ENCODE data around the gene PCDHGA9.
"Not testable (repeated sequence)": the region's sequence is repeated elsewhere in the genome, so short reads cannot be mapped to it uniquely, and the experiment has no call there.

Gene PCDHGA9

GRCh38 chr5:141384471-141385267 lies 17.9 kb upstream of the PCDHGA9 start:
- DNase-seq (ENCODE audit: low read depth) = no peak

GRCh38 chr5:141387557-141388311 lies 14.8 kb upstream of the PCDHGA9 start, which contains the start of gene PCDHGB4:
Gene PCDHGB4, plus strand, starts transcription at chr5:141387698. Its CDS starts 187 bp downstream, at chr5:141387885.
- DNase-seq (ENCODE audit: low read depth) = not testable (repeated sequence)

GRCh38 chr5:141388661-141389060 lies 13.9 kb upstream of the PCDHGA9 start:
- DNase-seq (ENCODE audit: low read depth) = no peak

GRCh38 chr5:141389153-141390042 lies 13.2 kb upstream of the PCDHGA9 start:
- no peak for DNase-seq (ENCODE audit: low read depth)

GRCh38 chr5:141392429-141393198 lies 10.0 kb upstream of the PCDHGA9 start, which contains the start of gene PCDHGA8:
Gene PCDHGA8, plus strand, starts transcription at chr5:141392633. Its CDS starts 181 bp downstream, at chr5:141392814.
- DNase-seq (ENCODE audit: low read depth) = no peak

GRCh38 chr5:141393267-141393666 lies 9.3 kb upstream of the PCDHGA9 start:
- DNase-seq (ENCODE audit: low read depth) = no peak

- DNase-seq (ENCODE audit: low read depth) = not testable (repeated sequence)
These were observed 8.0 kb upstream of the PCDHGA9 start for GRCh38 chr5:141394401-141395187.

GRCh38 chr5:141397756-141398551 lies 4.6 kb upstream of the PCDHGA9 start, which contains the start of gene PCDHGB5:
Gene PCDHGB5, plus strand, starts transcription at chr5:141397947. Its CDS starts 181 bp downstream, at chr5:141398128.
- DNase-seq (ENCODE audit: low read depth) = not testable (repeated sequence)

- no peak for DNase-seq (ENCODE audit: low read depth)
These were observed 4.0 kb upstream of the PCDHGA9 start for GRCh38 chr5:141398608-141399007.

- no peak for DNase-seq (ENCODE audit: low read depth)
These were observed 2.9 kb upstream of the PCDHGA9 start for GRCh38 chr5:141399555-141400258.

- no peak for DNase-seq (ENCODE audit: low read depth)
These were observed 809 bp downstream of the PCDHGA9 start for GRCh38 chr5:141403387-141403786.

GRCh38 chr5:141407790-141408505 lies 5.4 kb downstream of the PCDHGA9 start, which contains the start of gene PCDHGB6:
Gene PCDHGB6, plus strand, starts transcription at chr5:141408021. Its CDS starts 182 bp downstream, at chr5:141408203.
- DNase-seq (ENCODE audit: low read depth) = not testable (repeated sequence)

GRCh38 chr5:141409598-141410306 lies 7.2 kb downstream of the PCDHGA9 start:
- DNase-seq (ENCODE audit: low read depth) = no peak

GRCh38 chr5:141411575-141411974 lies 9.0 kb downstream of the PCDHGA9 start:
- DNase-seq (ENCODE audit: low read depth) = no peak

GRCh38 chr5:141412854-141413539 lies 10.4 kb downstream of the PCDHGA9 start, which contains the start of gene PCDHGA10:
Gene PCDHGA10, plus strand, starts transcription at chr5:141412987. Its CDS starts 189 bp downstream, at chr5:141413176.
- DNase-seq (ENCODE audit: low read depth) = no peak

- DNase-seq (ENCODE audit: low read depth) = no peak
These were observed 11.0 kb downstream of the PCDHGA9 start for GRCh38 chr5:141413540-141414069.
